ENCODE measurements around the gene RHOH.

DNA sequence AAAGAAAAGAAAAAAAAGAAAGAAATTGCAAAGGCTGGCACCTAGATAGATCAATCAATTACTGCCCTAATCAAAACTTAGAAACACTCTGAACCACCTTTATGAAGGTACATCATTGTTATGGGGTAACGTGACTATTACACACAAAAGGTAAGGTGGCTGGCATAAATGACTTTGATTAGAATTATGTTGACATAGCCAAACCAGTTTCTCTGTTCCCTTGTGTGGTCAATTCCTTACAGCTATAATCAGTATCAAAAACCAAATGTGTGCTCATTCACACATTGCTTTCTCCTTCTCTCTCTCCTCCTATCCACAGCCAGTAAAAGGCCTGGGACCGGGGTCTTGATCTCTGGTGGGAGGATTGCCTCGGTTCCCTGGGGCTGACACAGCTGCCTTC lies 48.7 kb downstream of the RHOH start:
- TF ChIP-seq, protein P1, sequence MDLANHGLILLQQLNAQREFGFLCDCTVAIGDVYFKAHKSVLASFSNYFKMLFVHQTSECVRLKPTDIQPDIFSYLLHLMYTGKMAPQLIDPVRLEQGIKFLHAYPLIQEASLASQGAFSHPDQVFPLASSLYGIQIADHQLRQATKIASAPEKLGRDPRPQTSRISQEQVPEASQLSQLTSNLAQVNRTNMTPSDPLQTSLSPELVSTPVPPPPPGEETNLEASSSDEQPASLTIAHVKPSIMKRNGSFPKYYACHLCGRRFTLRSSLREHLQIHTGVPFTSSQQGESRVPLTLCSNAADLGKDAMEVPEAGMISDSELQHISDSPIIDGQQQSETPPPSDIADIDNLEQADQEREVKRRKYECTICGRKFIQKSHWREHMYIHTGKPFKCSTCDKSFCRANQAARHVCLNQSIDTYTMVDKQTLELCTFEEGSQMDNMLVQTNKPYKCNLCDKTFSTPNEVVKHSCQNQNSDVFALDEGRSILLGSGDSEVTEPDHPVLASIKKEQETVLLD (CRISPR knock-in tag; IDR thresholded peaks at IDR 0.05; ENCODE audit: low read depth), result no peak
- TF ChIP-seq USF2 (IDR thresholded peaks at IDR 0.05; ENCODE audit: low read depth, low read length) (no peak), USF2 (CRISPR knock-in tag; IDR thresholded peaks at IDR 0.05; ENCODE audit: borderline replicate concordance) (no peak), LRRFIP1 (CRISPR knock-in tag; conservative IDR thresholded peaks at IDR 0.05) (no peak)
- TF ChIP-seq, protein P2, sequence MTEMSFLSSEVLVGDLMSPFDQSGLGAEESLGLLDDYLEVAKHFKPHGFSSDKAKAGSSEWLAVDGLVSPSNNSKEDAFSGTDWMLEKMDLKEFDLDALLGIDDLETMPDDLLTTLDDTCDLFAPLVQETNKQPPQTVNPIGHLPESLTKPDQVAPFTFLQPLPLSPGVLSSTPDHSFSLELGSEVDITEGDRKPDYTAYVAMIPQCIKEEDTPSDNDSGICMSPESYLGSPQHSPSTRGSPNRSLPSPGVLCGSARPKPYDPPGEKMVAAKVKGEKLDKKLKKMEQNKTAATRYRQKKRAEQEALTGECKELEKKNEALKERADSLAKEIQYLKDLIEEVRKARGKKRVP (CRISPR knock-in tag; IDR thresholded peaks at IDR 0.05), result no peak
- TF ChIP-seq, protein P3, sequence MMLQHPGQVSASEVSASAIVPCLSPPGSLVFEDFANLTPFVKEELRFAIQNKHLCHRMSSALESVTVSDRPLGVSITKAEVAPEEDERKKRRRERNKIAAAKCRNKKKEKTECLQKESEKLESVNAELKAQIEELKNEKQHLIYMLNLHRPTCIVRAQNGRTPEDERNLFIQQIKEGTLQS (CRISPR knock-in tag; IDR thresholded peaks at IDR 0.05), result no peak

Measured in HepG2 (cell line).